H1 (cell line): Measurements from ENCODE around the gene KCNJ4. TPM values are rescaled to one million over a fixed set of nuclear protein-coding genes. Genes with fewer than 3 reads are reported as not detected.

Experiments
- CTCF ChIA-PET: fragments of 300-600 bp; sonication (Branson Sonifier 250); formaldehyde crosslinking; loops from one replicate; lab custom pipeline; 2021; ENCODE audit not compliant: partially characterized antibody; lab: Charles Lee
- POLR2A ChIA-PET: fragments of 300-600 bp; sonication (Branson Sonifier 250); formaldehyde crosslinking; loops from one replicate; lab custom pipeline; 2021; ENCODE audit warnings: inconsistent platforms; ENCODE audit not compliant: partially characterized antibody; lab: Charles Lee
- DNase-seq, 2 experiments: peaks; one replicate each; pipeline versions ENCODE4 v3.0.0 to v3.0.0-alpha.2; 2010 to 2022; ENCODE audit warnings: low spot score in 2 of 2, low read depth in 1 of 2, mixed read lengths in 1 of 2
- FAIRE-seq: peaks from 2 replicates; lab custom pipeline; 2011; peaks lifted over from hg19 to GRCh38; lab: Jason Lieb, UNC
- H2AFZ ChIP-seq: 2 replicates; pipeline ENCODE4 v1.8.1; 2012; ENCODE audit warnings: low read length, inconsistent platforms
- H2AK5ac ChIP-seq: 2 replicates; pipeline ENCODE4 v1.6.1; 2013; ENCODE audit warnings: low read depth, low read length
- H2BK120ac ChIP-seq: replicated peaks from 2 replicates; pipeline ENCODE3; 2013; ENCODE audit warnings: low read depth, low read length, inconsistent platforms
- H2BK12ac ChIP-seq: 2 replicates; pipeline ENCODE4 v1.6.1; 2013; ENCODE audit warnings: low read depth, low read length
- H2BK15ac ChIP-seq: 2 replicates; pipeline ENCODE4 v1.6.1; 2013; ENCODE audit warnings: low read length
- H2BK20ac ChIP-seq: 2 replicates; pipeline ENCODE4 v1.6.1; 2013; ENCODE audit warnings: low read length
- H2BK5ac ChIP-seq: 2 replicates; pipeline ENCODE4 v1.6.1; 2013; ENCODE audit warnings: low read depth, low read length
- H3K14ac ChIP-seq: 2 replicates; pipeline ENCODE4 v1.6.1; 2013; ENCODE audit warnings: inconsistent platforms; ENCODE audit not compliant: insufficient read length
- H3K18ac ChIP-seq: 2 replicates; pipeline ENCODE4 v1.6.1; 2013; ENCODE audit warnings: low read length; ENCODE audit errors: extremely low read depth
- H3K23ac ChIP-seq: 2 replicates; pipeline ENCODE4 v1.6.1; 2013; ENCODE audit warnings: inconsistent platforms; ENCODE audit not compliant: insufficient read length
- H3K23me2 ChIP-seq: 2 replicates; pipeline ENCODE4 v1.6.1; 2013; ENCODE audit warnings: low read depth, low read length
- H3K27ac ChIP-seq: 2 replicates; pipeline ENCODE4 v1.6.1; 2011; ENCODE audit warnings: low read depth, low read length, inconsistent platforms
- H3K27me3 ChIP-seq, 4 experiments: replicated peaks in 1 of 4; 1 replicate in 1 of 4; 2 replicates in 3 of 4; pipeline versions ENCODE4 v1.6.1 to v1.8.1; 2011 to 2013; ENCODE audit warnings: low read length in 3 of 4, mild to moderate bottlenecking in 3 of 4, inconsistent platforms in 2 of 4, mixed read lengths in 2 of 4, moderate library complexity in 1 of 4; ENCODE audit not compliant: control insufficient read depth in 3 of 4, insufficient read depth in 3 of 4; ENCODE audit errors: extremely low read depth in 1 of 4
- H3K36me3 ChIP-seq, 4 experiments: 2 replicates each; pipeline versions ENCODE4 v1.6.1 to v1.8.1; 2011 to 2013; ENCODE audit warnings: mild to moderate bottlenecking in 4 of 4, low read length in 3 of 4, moderate library complexity in 2 of 4, control low read depth in 1 of 4, inconsistent platforms in 1 of 4; ENCODE audit not compliant: insufficient read depth in 4 of 4, control insufficient read depth in 2 of 4
- H3K4ac ChIP-seq: replicated peaks from 2 replicates; pipeline ENCODE3; 2013; ENCODE audit warnings: low read length, low read depth, mixed read lengths, inconsistent platforms; ENCODE audit not compliant: insufficient read length
- H3K4me1 ChIP-seq, 4 experiments: replicated peaks in 1 of 4; 1 replicate in 1 of 4; 2 replicates in 3 of 4; pipeline versions ENCODE4 v1.6.1 to v1.8.1; 2011 to 2013; ENCODE audit warnings: low read length in 3 of 4, inconsistent platforms in 2 of 4, mixed read lengths in 1 of 4; ENCODE audit not compliant: insufficient read depth in 4 of 4, control insufficient read depth in 3 of 4
- H3K4me2 ChIP-seq, 2 experiments: 2 replicates each; pipeline versions ENCODE4 v1.6.1 to v1.8.1; 2011 to 2013; ENCODE audit warnings: low read depth in 2 of 2, low read length in 2 of 2, control low read depth in 1 of 2, inconsistent platforms in 1 of 2, mild to moderate bottlenecking in 1 of 2; ENCODE audit not compliant: insufficient read depth in 1 of 2
- H3K4me3 ChIP-seq, 4 experiments: fragments of 200-600, 300-600 bp in 1 of 4; sonication (generic), shearing (Covaris generic), sonication (Bioruptor Twin) in 1 of 4; 2 replicates each; pipeline versions ENCODE4 v1.5.1 to v1.8.1; 2011 to 2016; ENCODE audit warnings: low read length in 4 of 4, low read depth in 3 of 4, control low read depth in 2 of 4, inconsistent platforms in 2 of 4, mild to moderate bottlenecking in 2 of 4, mixed read lengths in 1 of 4, moderate library complexity in 1 of 4; ENCODE audit not compliant: insufficient read depth in 2 of 4; ENCODE audit errors: extremely low read depth in 1 of 4
- H3K56ac ChIP-seq: replicated peaks from 2 replicates; pipeline ENCODE3; 2013; ENCODE audit warnings: low read depth, mild to moderate bottlenecking, mixed read lengths, low read length, inconsistent platforms; ENCODE audit not compliant: insufficient read length
- H3K79me1 ChIP-seq: 2 replicates; pipeline ENCODE4 v1.6.1; 2013; ENCODE audit warnings: low read depth, low read length, control low read depth
- H3K79me2 ChIP-seq, 2 experiments: 2 replicates each; pipeline versions ENCODE4 v1.6.1 to v1.8.1; 2012 to 2013; ENCODE audit warnings: low read length in 2 of 2, mild to moderate bottlenecking in 2 of 2, inconsistent platforms in 1 of 2; ENCODE audit not compliant: insufficient read depth in 2 of 2, control insufficient read depth in 1 of 2
- H3K9ac ChIP-seq, 4 experiments: replicated peaks in 1 of 4; 1 replicate in 1 of 4; 2 replicates in 3 of 4; pipeline versions ENCODE4 v1.6.1 to v1.8.1; 2011 to 2013; ENCODE audit warnings: low read depth in 3 of 4, low read length in 3 of 4, control low read depth in 2 of 4, mild to moderate bottlenecking in 2 of 4, moderate library complexity in 2 of 4, inconsistent platforms in 1 of 4; ENCODE audit errors: extremely low read depth in 1 of 4
- H3K9me3 ChIP-seq, 2 experiments: 2 replicates each; pipeline versions ENCODE4 v1.6.1 to v1.8.1; 2012 to 2013; ENCODE audit warnings: mild to moderate bottlenecking in 2 of 2, moderate library complexity in 2 of 2, control low read depth in 1 of 2, inconsistent platforms in 1 of 2, low read depth in 1 of 2, low read length in 1 of 2, mixed read lengths in 1 of 2; ENCODE audit not compliant: insufficient read depth in 2 of 2
- H4K20me1 ChIP-seq, 2 experiments: replicated peaks in 1 of 2; 2 replicates each; pipeline versions ENCODE3 to v1.8.1; 2011 to 2013; ENCODE audit warnings: inconsistent platforms in 2 of 2, low read length in 2 of 2, mild to moderate bottlenecking in 1 of 2; ENCODE audit not compliant: insufficient read depth in 2 of 2, control insufficient read depth in 1 of 2
- H4K5ac ChIP-seq: 2 replicates; pipeline ENCODE4 v1.6.1; 2013; ENCODE audit warnings: low read length, low read depth, mixed read lengths, inconsistent platforms; ENCODE audit not compliant: insufficient read length
- H4K8ac ChIP-seq: 2 replicates; pipeline ENCODE4 v1.8.0; 2013; ENCODE audit warnings: mild to moderate bottlenecking, moderate library complexity, low read length, inconsistent platforms; ENCODE audit not compliant: insufficient read depth; ENCODE audit errors: extremely low read depth
- H4K91ac ChIP-seq: replicated peaks from 2 replicates; pipeline ENCODE3; 2013; ENCODE audit warnings: low read length, mixed read lengths, inconsistent platforms; ENCODE audit not compliant: insufficient read length
- JUND ChIP-seq: IDR thresholded peaks from 2 replicates; pipeline ENCODE4 v1.6.1; 2011; ENCODE audit warnings: mild to moderate bottlenecking, improper control_type of control experiment, low read length
- TBP ChIP-seq: IDR thresholded peaks from 2 replicates; pipeline ENCODE4 v1.6.1; 2011; ENCODE audit warnings: low read depth, low read length, improper control_type of control experiment
- YY1 ChIP-seq: IDR thresholded peaks from 2 replicates; pipeline ENCODE4 v1.6.1; 2011; ENCODE audit warnings: low read depth, mild to moderate bottlenecking, low read length
- WGBS, 2 experiments: shearing (Covaris generic) in 1 of 2; methylation state at CpG; one replicate each; pipeline versions ENCODE4 v1.1.6 to v1.1.7; 2013 to 2015; ENCODE audit warnings: low lambda C conversion rate in 2 of 2, mixed read lengths in 2 of 2, inconsistent platforms in 1 of 2, low coverage in 1 of 2, missing lambda C conversion rate in 1 of 2; ENCODE audit not compliant: insufficient replicate concordance in 2 of 2, insufficient coverage in 1 of 2, insufficient read length in 1 of 2; ENCODE audit errors: extremely low coverage in 1 of 2, missing lambda C conversion rate in 1 of 2; 5-methylcytosine and 5-hydroxymethylcytosine counted together
- polyA plus RNA-seq, 7 experiments: library from polyadenylated mRNA; depleted of rRNA in 3 of 7; stranded (reverse) in 5 of 7; unstranded in 2 of 7; fragments of >200 nt in 5 of 7; fragments of 200-250 nt in 2 of 7; gene quantifications; 1 replicate in 5 of 7; 2 replicates in 1 of 7; 4 replicates in 1 of 7; pipeline versions ENCODE4 v1.2.1 to v1.2.3, GENCODE V29; 2011 to 2013; ENCODE audit warnings: missing spikeins in 2 of 7, mixed read lengths in 2 of 7
- total RNA-seq: library from RNA; stranded (reverse); fragmentation: NEBNext Ultra II Directional; extraction: Animal tissue kit (Norgen Biotek cat#: 25700); gene quantifications from 2 replicates; pipeline ENCODE4 v1.2.1, GENCODE V29; 2021

Gene KCNJ4
- total and polyA plus RNA-seq, 2 of the 8 experiments (the other 6 are each of a cell fraction or from before 2014, with no cell fraction given), result 1.4 to 2.2 TPM

GRCh38 chr22:38456841-38457699 is 2.1 kb upstream of the KCNJ4 start:
- H3K27ac ChIP-seq, result no peak overlapping the region
- peaks cover 5 to 10% of the 10 kb centered on the region in 2 experiments for H4K20me1 ChIP-seq
- H3K79me1 ChIP-seq, result no peaks in the 10 kb centered on the region
- peak overlapping the region; percentile 93 for H4K91ac ChIP-seq
- ChIA-PET POLR2A (interaction anchor here (0.7 to 40.8 kb wide), 3 partner anchors 10 to 33 kb away, joined by 3 to 1102 read pairs (median 4); partner anchors contain the start of gene KDELR3), CTCF (interaction anchor here (1.1 to 2.5 kb wide), 3 partner anchors 11 to 311 kb away, joined by 3 to 9 read pairs (median 3); partner anchors contain the start of gene KDELR3)
- no peak overlapping the region for H3K4me2 ChIP-seq
- TF ChIP-seq TBP, result no peak
- TF ChIP-seq YY1, result no peak
- TF ChIP-seq JUND, result no peak
- H2BK20ac ChIP-seq, result 0 out of 2 replicates have a peak overlapping the region, but pooled peaks have one; percentile 21
- no peaks in the 10 kb centered on the region for H3K9me3 ChIP-seq
- no peak overlapping the region for H3K4ac ChIP-seq
- H2AK5ac ChIP-seq, result 0 out of 2 replicates have a peak overlapping the region, but pooled peaks have one; percentile 33
- no peak overlapping the region for H2BK5ac ChIP-seq
- no peak overlapping the region for H3K9ac ChIP-seq
- 83% methylated on average over 14 of the region's 14 CpGs; no CpG with 5 or more reads in 1 of the 2 experiments for WGBS, 2 experiments
- H3K4me3 ChIP-seq, result no peak overlapping the region
- DNase-seq (no peak), FAIRE-seq (no peak)
- H4K8ac ChIP-seq, result no peak overlapping the region; the same call in 1 of the 2 replicates
- no peaks in the 10 kb centered on the region for H3K79me2 ChIP-seq
- H4K5ac ChIP-seq, result no peak overlapping the region
- H2BK120ac ChIP-seq, result no peak overlapping the region
- H3K4me1 ChIP-seq, result peaks cover 0 to 22% (median 13%) of the 10 kb centered on the region in 4 experiments; a peak in 6 of 7 replicates
- H3K27me3 ChIP-seq, result peaks cover 15 to 59% (median 52%) of the 10 kb centered on the region in 4 experiments
- H2AFZ ChIP-seq, result no peak overlapping the region
- no peaks in the 10 kb centered on the region; a peak in 1 of 8 replicates for H3K36me3 ChIP-seq
- no peak overlapping the region for H3K23ac ChIP-seq
- H3K56ac ChIP-seq, result no peak overlapping the region
- H3K23me2 ChIP-seq, result peaks cover 17% of the 10 kb centered on the region; the same call in 1 of the 2 replicates
- 0 out of 2 replicates have a peak overlapping the region, but pooled peaks have one; percentile 66 for H2BK15ac ChIP-seq
- no peak overlapping the region for H3K18ac ChIP-seq
- no peak overlapping the region for H3K14ac ChIP-seq
- peak overlapping the region; percentile 90; the same call in 1 of the 2 replicates for H2BK12ac ChIP-seq
